Astrocyte of the cerebellum (primary cell): ENCODE results near the gene CFI.

Experiments used
- DNase-seq: peaks from one replicate; pipeline ENCODE4 v3.0.0-alpha.2; 2011; ENCODE audit warnings: low read depth
- H3K4me3 ChIP-seq: 2 replicates; pipeline ENCODE4 v1.5.1; 2011; ENCODE audit warnings: mild to moderate bottlenecking, low read depth, low read length, moderate library complexity
- in situ Hi-C: cut with HindIII; loops from 2 replicates; pipeline ENCODE4 v1.10.0; 2017; ENCODE audit warnings: low sequenced_read_pairs
- TF ChIP-seq, protein P1 (sequence below): IDR thresholded peaks from 2 replicates; pipeline ENCODE4 v1.5.1; 2012; ENCODE audit warnings: low read length, low read depth, moderate library complexity, mild to moderate bottlenecking; ENCODE audit errors: missing control alignments

CFI gene

DNA sequence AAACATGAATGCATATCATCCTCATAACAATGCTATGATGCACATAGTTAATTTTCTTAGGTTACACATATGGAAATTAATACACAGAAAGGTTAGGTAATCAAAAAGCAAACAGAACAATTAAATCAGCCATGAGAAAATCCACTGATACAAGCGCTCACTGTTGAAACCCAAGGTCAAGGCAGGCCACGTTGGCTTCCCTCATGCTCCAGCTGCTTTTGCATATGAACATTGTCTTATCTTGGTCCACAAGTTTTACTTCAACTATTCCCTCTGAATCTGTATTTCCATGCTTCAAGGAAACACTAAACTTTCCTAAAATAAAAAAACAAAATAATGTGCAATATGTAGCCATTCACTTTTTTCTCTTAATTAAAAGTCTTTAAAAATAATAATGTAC lies 37.4 kb downstream of the CFI start:
- TF ChIP-seq, protein P1, sequence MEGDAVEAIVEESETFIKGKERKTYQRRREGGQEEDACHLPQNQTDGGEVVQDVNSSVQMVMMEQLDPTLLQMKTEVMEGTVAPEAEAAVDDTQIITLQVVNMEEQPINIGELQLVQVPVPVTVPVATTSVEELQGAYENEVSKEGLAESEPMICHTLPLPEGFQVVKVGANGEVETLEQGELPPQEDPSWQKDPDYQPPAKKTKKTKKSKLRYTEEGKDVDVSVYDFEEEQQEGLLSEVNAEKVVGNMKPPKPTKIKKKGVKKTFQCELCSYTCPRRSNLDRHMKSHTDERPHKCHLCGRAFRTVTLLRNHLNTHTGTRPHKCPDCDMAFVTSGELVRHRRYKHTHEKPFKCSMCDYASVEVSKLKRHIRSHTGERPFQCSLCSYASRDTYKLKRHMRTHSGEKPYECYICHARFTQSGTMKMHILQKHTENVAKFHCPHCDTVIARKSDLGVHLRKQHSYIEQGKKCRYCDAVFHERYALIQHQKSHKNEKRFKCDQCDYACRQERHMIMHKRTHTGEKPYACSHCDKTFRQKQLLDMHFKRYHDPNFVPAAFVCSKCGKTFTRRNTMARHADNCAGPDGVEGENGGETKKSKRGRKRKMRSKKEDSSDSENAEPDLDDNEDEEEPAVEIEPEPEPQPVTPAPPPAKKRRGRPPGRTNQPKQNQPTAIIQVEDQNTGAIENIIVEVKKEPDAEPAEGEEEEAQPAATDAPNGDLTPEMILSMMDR: no peak
- in situ Hi-C loops: no loop called here
- DNase-seq: no peak
- H3K4me3 ChIP-seq: no peak overlapping the region

DNA sequence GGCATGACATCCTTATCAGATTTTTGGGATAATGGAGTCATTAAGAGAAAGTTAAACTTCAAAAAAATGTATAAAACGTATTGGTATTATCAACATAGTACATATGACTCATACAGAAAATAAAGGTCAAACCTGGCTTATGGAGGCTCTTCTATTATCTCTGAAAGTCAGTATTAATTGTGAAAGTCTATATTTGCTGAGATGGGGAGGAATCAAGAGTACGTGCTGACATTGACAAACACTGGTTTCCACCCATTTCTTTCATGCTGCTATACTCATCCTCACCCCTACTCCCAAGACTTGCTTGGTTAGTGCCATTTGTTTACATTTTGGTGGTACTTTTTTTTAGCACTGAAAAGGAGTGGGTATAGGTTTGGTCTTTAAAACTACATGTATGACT lies 41.1 kb downstream of the CFI start:
- in situ Hi-C loops: no loop called here
- TF ChIP-seq, protein P1: no peak
- no peak for DNase-seq
- H3K4me3 ChIP-seq: no peak overlapping the region

DNA sequence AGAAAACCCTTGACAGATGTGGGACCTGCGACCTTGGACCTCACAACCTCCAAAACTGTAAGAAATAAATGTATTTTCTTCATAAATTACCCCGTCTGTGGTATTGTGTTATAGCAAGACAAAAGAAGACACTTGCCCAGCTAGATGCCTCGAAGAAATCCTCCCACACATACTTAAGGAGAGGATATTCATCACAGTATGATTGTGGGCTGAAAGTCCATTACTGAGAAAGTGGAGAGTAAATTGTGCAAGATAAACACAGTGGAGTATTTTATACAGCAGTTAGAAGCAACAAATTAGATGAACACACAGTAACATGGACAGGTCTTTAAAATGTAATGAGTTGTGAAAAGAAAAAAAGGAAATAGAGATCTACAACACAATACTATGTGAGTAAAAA lies 46.1 kb downstream of the CFI start:
- in situ Hi-C loops: no loop called here
- DNase-seq: no peak
- TF ChIP-seq, protein P1: no peak
- no peak overlapping the region for H3K4me3 ChIP-seq

DNA sequence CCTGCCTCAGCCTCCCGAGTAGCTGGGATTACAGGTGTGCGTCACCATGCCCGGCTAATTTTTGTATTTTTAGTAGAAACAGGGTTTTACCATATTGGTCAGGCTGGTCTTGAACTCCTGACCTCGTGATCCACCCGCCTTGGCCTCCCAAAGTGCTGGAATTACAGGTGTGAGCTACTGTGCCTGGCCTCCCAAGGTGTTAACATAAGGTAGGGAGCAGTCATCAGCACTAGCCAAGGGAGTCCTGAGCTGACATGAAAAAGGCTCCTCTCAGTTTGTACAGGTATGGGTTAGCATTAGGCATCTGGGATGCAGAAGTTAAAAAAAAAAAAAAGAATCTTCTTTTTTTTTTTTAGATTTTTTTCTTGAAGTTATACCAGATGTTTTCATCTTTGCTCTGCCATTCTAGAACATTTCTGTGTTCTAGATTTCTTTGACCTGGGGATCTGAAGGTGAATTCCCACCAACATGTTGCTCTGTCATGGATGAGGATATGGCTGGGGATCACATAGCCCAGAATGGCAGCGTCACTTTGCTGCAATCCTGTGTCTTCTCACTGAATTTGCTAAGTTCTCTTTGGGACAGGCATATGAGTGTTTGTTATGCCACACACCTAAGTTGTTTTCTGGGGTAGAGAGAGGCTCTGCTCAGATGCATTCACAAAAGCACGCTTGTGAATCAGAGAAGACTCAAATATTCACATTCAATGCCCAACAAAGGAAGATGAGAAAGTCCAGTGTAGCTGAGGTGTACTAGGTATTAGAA lies 47.5 kb downstream of the CFI start:
- TF ChIP-seq, protein P1: no peak
- DNase-seq: no peak
- in situ Hi-C loops: no loop called here
- H3K4me3 ChIP-seq: no peak overlapping the region

DNA sequence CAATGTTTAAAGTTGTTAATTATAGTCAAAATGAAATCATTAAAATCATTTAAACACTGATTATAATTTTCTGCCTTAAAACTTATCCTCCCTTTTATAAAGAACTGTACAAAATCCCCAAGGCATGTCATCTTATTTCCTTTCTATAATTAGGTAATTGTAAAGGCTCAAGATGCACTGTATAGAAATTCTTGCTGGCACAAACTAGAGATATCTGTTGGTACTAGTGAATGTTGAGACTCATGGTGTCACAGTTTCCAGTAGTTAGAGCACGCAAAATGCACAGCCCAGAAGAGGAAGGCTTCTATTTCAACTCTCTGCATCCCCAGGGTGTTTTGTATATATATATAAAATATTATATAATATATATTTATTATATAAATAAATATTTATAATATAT lies 49.3 kb downstream of the CFI start:
- in situ Hi-C loops: no loop called here
- TF ChIP-seq, protein P1: no peak

DNA sequence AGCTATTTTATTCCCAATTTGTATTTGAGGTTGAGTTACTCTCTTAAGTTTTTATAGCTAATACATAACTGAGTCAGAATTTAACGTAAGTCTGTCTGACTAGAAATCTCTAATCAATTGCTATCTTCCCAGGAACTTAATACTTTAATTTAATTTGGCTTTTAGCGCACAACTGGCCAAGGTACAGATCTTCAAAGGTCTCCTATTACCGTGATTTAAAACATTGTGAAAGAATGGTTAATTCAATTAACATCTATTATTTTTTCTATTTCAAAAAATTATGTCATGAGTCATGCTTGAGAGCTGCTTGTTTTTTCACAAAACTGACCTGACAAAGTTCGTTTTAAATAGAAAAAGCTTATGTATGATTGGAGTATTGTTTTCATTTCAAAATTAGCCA lies 49.9 kb downstream of the CFI start:
- DNase-seq: no peak
- no peak overlapping the region for H3K4me3 ChIP-seq
- TF ChIP-seq, protein P1: no peak
- in situ Hi-C loops: no loop called here

More for the DNA sequence above, 49.3 kb downstream of the CFI start:
- no peak overlapping the region for H3K4me3 ChIP-seq
- no peak for DNase-seq
